T-helper 1 cell treated with Interleukin-12 subunit alpha and Interleukin-12 subunit beta and Interleukin-4 antibody, amounts not matched to agents 30 μg/mL and 1 μg/mL, for 36 hours (primary cell): ENCODE measurements around the gene DENND1C.

Source experiments
- H3K27ac Mint-ChIP-seq: one replicate; pipeline ENCODE4 v1.8.0; 2021; ENCODE audit warnings: mild to moderate bottlenecking, mixed read lengths
- H3K27me3 Mint-ChIP-seq: one replicate; pipeline ENCODE4 v1.8.0; 2021; ENCODE audit warnings: low read depth, mixed read lengths
- H3K36me3 Mint-ChIP-seq: one replicate; pipeline ENCODE4 v1.8.0; 2021; ENCODE audit warnings: low read depth, mixed read lengths
- H3K4me1 Mint-ChIP-seq: one replicate; pipeline ENCODE4 v1.8.0; 2021; ENCODE audit warnings: low read depth, mixed read lengths
- H3K4me3 Mint-ChIP-seq: one replicate; pipeline ENCODE4 v1.8.0; 2021; ENCODE audit warnings: mild to moderate bottlenecking, moderate library complexity, mixed read lengths
- H3K9me3 Mint-ChIP-seq: one replicate; pipeline ENCODE4 v1.8.0; 2021; ENCODE audit warnings: mixed read lengths

Gene DENND1C, protein sequence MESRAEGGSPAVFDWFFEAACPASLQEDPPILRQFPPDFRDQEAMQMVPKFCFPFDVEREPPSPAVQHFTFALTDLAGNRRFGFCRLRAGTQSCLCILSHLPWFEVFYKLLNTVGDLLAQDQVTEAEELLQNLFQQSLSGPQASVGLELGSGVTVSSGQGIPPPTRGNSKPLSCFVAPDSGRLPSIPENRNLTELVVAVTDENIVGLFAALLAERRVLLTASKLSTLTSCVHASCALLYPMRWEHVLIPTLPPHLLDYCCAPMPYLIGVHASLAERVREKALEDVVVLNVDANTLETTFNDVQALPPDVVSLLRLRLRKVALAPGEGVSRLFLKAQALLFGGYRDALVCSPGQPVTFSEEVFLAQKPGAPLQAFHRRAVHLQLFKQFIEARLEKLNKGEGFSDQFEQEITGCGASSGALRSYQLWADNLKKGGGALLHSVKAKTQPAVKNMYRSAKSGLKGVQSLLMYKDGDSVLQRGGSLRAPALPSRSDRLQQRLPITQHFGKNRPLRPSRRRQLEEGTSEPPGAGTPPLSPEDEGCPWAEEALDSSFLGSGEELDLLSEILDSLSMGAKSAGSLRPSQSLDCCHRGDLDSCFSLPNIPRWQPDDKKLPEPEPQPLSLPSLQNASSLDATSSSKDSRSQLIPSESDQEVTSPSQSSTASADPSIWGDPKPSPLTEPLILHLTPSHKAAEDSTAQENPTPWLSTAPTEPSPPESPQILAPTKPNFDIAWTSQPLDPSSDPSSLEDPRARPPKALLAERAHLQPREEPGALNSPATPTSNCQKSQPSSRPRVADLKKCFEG

DNA sequence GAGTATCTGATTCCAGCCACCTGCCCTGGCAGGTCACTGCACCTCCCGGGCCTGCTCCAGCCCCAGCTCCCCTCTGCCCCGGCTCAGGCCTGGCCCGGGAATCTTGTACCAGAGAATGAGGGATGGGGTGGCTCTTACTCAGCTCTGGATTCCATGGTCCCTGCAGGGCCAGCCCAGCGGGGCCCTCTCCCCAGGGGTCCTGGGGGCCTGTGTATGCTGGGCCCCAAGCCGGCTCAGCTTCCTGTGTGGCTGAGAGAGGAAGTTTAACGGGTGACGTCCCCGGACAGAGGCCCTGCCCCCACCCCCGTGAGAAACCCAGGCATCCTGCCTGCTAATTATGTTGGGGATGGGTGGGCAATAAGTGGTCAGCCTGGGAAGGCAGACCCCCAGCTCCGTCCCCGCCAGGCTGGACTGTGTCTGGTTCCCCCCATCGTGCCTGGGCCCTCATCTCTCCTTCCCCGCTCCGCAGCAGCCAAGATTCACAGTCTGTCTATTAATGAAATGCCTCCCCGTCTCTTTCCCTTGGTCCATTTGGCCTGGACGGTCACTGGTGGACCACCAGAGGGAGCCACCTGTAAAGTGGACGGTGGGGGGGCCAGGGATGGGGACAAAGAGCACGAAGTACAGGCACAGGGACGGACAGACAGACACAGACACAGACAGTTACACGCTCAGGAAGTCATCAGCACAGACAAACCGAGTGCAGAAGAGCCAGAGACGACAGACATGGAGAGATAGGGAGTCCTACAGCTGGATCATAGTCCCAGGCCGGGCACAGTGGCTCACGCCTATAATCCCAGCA lies at the start of gene DENND1C:
DENND1C (minus strand) TSS at position 247 of the 802 bp plus-strand sequence; CDS start at position 155, 92 bp downstream.
- Mint-ChIP-seq H3K27ac (peak within 1 kb of the TSS; percentile 96), H3K4me1 (peaks cover 25% of the 10 kb centered on the region), H3K27me3 (no peaks in the 10 kb centered on the region), H3K4me3 (peak within 1 kb of the TSS; percentile 98), H3K36me3 (peaks cover 3% of the 10 kb centered on the region), H3K9me3 (no peaks in the 10 kb centered on the region)

- no peaks in the 10 kb centered on the region for H3K9me3 Mint-ChIP-seq
- peak within 1 kb of the TSS; percentile 90 for H3K4me3 Mint-ChIP-seq
- H3K4me1 Mint-ChIP-seq = peaks cover 31% of the 10 kb centered on the region
- H3K27ac Mint-ChIP-seq = peak within 1 kb of the TSS; percentile 58
- peaks cover 6% of the 10 kb centered on the region for H3K36me3 Mint-ChIP-seq
- peaks cover 35% of the 10 kb centered on the region for H3K27me3 Mint-ChIP-seq
These were observed 49.0 kb upstream of the DENND1C start, which contains the start of gene TNFSF9 for GRCh38 chr19:6530386-6531162. TNFSF9 (plus strand) TSS chr19:6531026; CDS start chr19:6531037, 11 bp downstream.

DNA sequence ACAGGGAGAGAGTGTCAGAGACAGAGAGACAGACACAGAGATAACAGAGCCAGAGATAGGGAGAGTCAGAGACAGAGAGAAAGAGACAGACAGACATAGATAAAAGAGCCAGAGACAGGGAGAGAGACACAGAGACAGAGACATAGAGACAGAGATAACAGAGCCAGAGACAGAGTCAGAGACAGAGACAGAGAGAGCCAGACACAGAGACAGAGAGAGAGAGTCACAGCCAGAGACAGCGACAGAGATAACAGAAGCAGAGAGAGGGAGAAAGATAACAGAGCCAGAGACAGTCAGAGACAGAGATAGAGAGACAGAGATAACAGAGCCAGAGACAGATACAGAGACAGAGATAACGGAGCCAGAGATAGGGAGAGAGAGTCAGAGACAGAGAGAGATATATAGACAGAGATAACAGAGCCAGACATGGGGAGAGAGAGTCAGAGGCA lies 48.4 kb upstream of the DENND1C start:
- Mint-ChIP-seq H3K9me3 (no peaks in the 10 kb centered on the region), H3K27ac (peak overlapping the region; percentile 58), H3K27me3 (peaks cover 35% of the 10 kb centered on the region), H3K4me1 (peaks cover 30% of the 10 kb centered on the region), H3K36me3 (peaks cover 6% of the 10 kb centered on the region), H3K4me3 (peak overlapping the region; percentile 90)

DNA sequence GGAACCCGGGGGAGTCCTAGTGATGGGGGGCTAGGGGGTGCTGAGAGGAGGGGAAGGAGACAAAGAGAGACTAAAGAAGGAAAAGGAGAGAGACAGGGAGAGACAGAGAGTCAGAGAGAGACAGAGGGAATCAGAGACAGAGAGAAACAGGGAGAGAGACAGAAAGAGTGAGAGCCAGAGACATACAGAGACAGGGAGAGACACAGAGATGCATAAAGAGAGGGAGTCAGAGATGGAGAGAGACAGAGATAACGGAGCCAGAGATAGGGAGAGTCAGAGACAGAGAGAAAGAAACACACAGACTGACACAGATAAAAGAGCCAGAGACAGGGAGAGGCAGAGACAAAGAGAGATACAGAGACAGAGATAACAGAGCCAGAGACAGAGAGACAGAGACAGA lies 47.8 kb upstream of the DENND1C start:
- Mint-ChIP-seq H3K4me3 (peak overlapping the region; percentile 90), H3K27me3 (peaks cover 35% of the 10 kb centered on the region)

DNA sequence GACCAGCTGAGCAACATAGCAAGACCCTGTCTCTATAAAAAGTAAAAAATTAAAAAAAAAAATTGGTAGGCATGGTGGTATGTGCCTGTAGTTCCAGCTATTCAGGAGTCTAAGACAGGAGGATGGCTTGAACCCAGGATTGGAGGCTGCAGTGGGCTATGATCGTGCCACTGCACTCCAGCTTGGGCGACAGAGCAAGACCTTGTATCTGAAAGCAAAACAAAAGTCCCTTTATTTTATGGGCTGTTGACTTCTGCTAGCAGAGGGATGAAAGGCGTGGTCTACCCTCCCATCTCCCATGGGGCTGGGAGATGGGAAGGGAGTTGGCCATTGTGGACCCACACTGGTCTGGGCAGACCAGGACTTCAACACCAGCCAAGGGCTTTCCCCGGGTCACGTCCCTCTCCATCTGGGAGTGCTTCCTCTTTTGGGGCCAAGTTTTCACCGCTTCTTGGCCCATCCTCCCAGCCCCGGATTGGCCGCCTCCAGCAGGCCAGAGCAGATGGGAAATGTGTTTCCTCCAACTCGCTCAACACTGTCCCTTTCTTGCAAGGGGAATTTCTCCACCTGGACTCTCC lies 47.0 kb upstream of the DENND1C start:
- Mint-ChIP-seq H3K36me3 (peaks cover 6% of the 10 kb centered on the region), H3K27me3 (peaks cover 35% of the 10 kb centered on the region), H3K27ac (no peak overlapping the region), H3K9me3 (no peaks in the 10 kb centered on the region), H3K4me3 (no peak overlapping the region), H3K4me1 (peaks cover 28% of the 10 kb centered on the region)

More for the DNA sequence above, 47.8 kb upstream of the DENND1C start:
- no peaks in the 10 kb centered on the region for H3K9me3 Mint-ChIP-seq
- H3K36me3 Mint-ChIP-seq = peaks cover 6% of the 10 kb centered on the region
- peak overlapping the region; percentile 16 for H3K27ac Mint-ChIP-seq
- peaks cover 28% of the 10 kb centered on the region for H3K4me1 Mint-ChIP-seq

DNA sequence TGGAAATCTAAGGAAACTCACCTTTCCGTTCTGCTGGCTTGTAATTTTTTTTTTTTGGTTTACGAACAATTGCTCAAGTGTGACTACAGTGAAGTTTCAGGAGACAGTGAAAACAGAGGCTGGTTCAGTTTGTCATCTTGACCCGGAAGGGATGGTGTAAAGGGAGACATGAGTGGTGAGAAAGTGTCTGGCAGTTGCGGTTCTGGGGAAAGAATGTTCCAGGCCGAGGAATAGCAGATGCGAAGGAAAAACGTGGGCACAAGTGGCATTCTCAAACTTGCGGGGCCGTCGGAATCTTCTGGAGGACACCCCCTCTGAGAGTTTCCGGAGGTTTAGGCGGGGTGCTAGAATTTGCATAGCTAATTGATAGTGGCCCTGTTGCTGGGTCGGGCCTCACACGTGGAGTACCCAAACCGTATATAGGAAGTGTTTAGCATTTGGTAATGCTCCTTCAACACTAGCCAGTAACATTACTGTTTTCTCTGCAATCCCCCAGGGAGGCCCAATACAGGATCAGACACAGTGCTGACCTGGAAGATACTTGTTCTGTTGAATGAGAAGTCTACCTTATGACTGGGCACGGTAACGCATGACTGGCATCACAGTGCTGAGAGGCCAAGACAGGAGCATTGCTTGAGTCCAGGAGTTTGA lies 46.4 kb upstream of the DENND1C start:
- peaks cover 28% of the 10 kb centered on the region for H3K4me1 Mint-ChIP-seq
- peaks cover 6% of the 10 kb centered on the region for H3K36me3 Mint-ChIP-seq
- H3K9me3 Mint-ChIP-seq = no peaks in the 10 kb centered on the region
- H3K4me3 Mint-ChIP-seq = no peak overlapping the region
- peaks cover 35% of the 10 kb centered on the region for H3K27me3 Mint-ChIP-seq
- H3K27ac Mint-ChIP-seq = no peak overlapping the region

DNA sequence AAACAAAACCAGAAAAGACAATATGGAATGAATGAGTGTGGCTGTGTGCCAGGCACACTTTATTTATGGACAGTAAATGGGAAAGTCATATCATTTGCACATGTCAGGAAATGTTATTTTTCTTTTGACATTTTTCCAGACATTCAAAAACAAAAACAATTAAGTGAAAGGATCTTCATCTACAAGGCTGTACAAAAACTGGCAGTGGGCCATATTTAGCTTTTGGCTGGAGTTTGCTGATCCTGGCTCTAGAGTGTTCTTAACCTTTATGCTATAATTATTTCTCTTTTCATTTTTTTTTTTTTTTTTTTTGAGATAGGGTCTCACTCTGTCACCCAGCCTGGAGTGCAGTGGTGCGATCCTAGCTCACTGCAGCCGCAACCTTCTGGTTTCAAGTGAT lies 42.7 kb upstream of the DENND1C start:
- Mint-ChIP-seq H3K4me3 (no peak overlapping the region), H3K27ac (no peak overlapping the region), H3K27me3 (peaks cover 10% of the 10 kb centered on the region), H3K4me1 (peaks cover 8% of the 10 kb centered on the region), H3K9me3 (no peaks in the 10 kb centered on the region), H3K36me3 (no peaks in the 10 kb centered on the region)

DNA sequence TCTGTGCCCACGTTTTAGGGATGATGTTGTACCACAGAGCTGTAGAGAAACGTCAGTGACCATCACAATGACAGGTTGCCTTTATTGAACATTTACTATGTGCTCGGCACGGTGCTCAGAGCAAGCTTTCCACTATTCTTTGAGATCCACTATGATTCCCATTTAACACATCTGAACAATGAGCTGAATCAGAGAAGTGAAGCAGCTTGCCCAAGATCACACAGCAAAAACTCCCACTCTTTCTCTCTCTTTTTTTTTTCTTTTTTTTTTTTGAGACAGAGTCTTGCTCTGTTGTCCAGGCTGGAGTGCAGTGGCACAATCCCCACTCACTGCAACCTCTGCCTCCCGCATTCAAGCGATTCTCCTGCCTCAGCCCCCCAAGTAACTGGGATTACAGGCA lies 41.1 kb upstream of the DENND1C start:
- Mint-ChIP-seq H3K4me3 (no peak overlapping the region), H3K9me3 (no peaks in the 10 kb centered on the region), H3K27ac (no peak overlapping the region), H3K36me3 (no peaks in the 10 kb centered on the region), H3K27me3 (peaks cover 5% of the 10 kb centered on the region), H3K4me1 (peaks cover 18% of the 10 kb centered on the region)

GRCh38 chr19:6521718-6522646 lies 40.4 kb upstream of the DENND1C start:
- Mint-ChIP-seq H3K36me3 (no peaks in the 10 kb centered on the region), H3K27ac (no peak overlapping the region), H3K4me1 (peaks cover 23% of the 10 kb centered on the region)

DNA sequence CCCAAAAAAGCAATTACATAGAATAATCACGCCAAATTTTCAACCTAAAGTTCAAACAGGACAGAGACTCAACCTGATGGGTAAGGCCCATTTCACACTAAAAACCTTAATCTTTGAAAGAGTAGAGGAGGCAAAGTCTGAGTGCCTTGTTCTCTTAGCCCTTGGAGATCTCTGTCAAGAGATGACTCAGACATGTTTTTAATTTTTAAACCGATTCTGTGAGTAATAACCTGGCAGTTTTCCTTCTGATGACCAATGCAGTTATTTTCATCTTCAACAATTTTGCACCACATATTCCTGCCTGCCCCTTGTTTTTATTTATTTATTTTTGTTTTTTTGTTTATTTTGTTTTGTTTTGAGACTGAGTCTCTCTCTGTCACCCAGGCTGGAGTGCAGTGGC lies 37.7 kb upstream of the DENND1C start:
- no peaks in the 10 kb centered on the region for H3K36me3 Mint-ChIP-seq
- peaks cover 34% of the 10 kb centered on the region for H3K4me1 Mint-ChIP-seq
- H3K9me3 Mint-ChIP-seq = no peaks in the 10 kb centered on the region
- peak overlapping the region; percentile 30 for H3K4me3 Mint-ChIP-seq
- H3K27ac Mint-ChIP-seq = peak overlapping the region; percentile 65
- H3K27me3 Mint-ChIP-seq = peaks cover 3% of the 10 kb centered on the region

More at GRCh38 chr19:6521718-6522646, 40.4 kb upstream of the DENND1C start:
- no peaks in the 10 kb centered on the region for H3K9me3 Mint-ChIP-seq
- peaks cover 3% of the 10 kb centered on the region for H3K27me3 Mint-ChIP-seq
- H3K4me3 Mint-ChIP-seq = no peak overlapping the region

GRCh38 chr19:6518145-6518911 lies 36.7 kb upstream of the DENND1C start:
- peak overlapping the region; percentile 79 for H3K27ac Mint-ChIP-seq
- no peaks in the 10 kb centered on the region for H3K36me3 Mint-ChIP-seq
- H3K4me3 Mint-ChIP-seq = peak overlapping the region; percentile 56
- no peaks in the 10 kb centered on the region for H3K9me3 Mint-ChIP-seq
- peaks cover 3% of the 10 kb centered on the region for H3K27me3 Mint-ChIP-seq
- peaks cover 34% of the 10 kb centered on the region for H3K4me1 Mint-ChIP-seq
